HG02571 (cell line): ENCODE results near the gene TDRD9.
"Not testable (repeated sequence)": the region's sequence is repeated elsewhere in the genome, so short reads cannot be mapped to it uniquely, and the experiment has no call there.

ENCODE experiments used
- ATAC-seq: cut with Tn5 transposase; IDR thresholded peaks from one replicate; pipeline ENCODE4 v1.9.1; 2021; ENCODE audit warnings: mild to moderate bottlenecking, moderate library complexity; ENCODE audit not compliant: unreplicated experiment

Gene TDRD9

GRCh38 chr14:103974575-103974974 lies 46.3 kb downstream of the TDRD9 start:
- no peak for ATAC-seq

DNA sequence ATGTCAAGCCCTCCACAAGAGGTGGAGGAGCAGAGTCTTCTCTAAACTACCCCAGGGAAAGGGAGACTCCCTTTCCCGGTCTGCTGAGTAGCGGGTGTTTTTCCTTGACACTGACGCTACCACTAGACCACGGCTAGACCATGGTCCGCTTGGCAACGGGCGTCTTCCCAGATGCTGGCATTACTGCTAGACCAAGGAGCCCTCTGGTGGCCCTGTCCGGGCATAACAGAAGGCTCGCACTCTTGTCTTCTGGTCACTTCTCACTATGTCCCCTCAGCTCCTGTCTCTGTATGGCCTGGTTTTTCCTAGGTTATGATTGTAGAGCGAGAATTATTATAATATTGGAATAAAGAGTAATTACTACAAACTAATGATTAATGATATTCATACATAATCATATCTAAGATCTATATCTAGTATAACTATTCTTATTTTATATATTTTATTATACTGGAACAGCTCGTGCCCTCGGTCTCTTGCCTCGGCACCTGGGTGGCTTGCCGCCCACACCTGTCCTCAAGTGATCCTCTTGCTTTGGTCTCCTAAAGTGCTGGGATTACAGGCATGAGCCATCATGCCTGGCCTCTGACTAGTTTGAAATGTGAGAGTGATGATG lies 52.5 kb downstream of the TDRD9 start:
- ATAC-seq, result not testable (repeated sequence)

- ATAC-seq, result no peak
Observed at GRCh38 chr14:103984196-103984595, 55.9 kb downstream of the TDRD9 start.

DNA sequence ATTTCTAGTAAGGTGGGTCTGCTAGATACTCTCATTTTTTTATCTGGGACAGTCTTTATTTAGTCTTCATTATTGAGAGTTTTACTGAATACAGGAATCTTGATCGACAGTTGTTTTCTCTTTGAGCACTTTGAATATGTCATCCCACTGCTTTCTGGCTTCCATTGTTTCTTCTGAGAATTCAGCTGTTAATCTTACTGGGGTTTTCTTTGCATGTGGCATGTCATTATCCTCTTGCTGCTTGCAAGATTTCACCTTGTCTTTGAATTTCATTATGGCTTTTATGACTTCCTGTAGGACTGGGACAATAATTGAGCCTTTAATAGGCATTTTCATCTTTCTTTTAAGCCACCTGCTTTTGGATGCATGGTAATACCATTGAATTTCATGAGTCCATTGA lies 60.8 kb downstream of the TDRD9 start:
- ATAC-seq, result no peak

GRCh38 chr14:103989964-103990363 lies 61.7 kb downstream of the TDRD9 start:
- ATAC-seq, result no peak

DNA sequence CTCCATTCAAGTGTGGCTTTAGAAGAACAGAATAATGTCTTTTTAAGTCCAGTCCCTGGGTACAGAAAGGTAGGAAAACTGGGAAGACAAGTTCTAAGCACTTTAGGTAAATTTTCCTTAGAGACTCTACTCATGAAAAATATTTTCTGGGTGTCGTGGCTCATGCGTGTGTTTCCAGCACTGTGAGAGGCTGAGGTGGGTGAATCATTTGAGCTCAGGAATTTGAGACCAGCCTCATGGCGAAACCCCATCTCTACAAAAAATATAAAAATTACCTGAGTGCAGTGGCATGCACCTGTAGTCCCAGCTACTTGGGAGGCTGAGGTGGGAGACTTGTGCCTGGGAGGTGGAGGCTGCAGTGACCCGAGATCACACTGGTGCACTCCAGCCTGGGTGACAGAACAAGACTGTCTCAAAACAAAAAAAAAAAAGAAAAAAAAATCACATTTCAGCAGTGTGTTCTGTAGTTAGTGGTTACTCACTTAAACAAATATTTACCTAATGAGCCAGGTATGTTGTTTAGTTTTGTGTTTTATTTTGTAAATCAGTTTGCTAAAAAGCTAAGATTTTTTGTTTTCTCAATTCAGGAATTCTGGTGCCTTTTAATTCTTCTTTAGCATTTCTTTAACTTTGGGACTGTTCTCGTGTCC lies 66.4 kb downstream of the TDRD9 start:
- no peak for ATAC-seq

GRCh38 chr14:103995876-103996275 lies 67.6 kb downstream of the TDRD9 start:
- no peak for ATAC-seq

DNA sequence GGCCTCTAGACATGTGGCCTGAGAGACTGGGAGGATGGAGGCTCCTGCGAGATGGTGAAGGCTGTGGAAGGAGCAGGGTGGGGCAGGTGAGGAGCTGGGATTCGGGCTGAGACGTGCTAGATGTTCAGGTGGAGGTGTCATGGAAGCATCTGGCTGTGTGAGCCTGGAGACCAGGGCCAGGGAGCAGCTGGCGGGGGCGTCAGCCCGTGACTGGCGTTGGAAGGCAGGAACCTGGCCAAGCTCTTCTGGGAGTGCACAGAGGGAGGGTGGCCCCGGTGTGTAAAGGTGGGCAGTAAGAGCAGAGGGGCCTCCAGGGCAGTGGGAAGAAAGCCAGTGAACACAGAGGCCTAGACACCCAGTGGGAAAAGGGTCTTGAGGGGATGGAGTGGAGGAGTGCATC lies 69.1 kb downstream of the TDRD9 start:
- no peak for ATAC-seq

DNA sequence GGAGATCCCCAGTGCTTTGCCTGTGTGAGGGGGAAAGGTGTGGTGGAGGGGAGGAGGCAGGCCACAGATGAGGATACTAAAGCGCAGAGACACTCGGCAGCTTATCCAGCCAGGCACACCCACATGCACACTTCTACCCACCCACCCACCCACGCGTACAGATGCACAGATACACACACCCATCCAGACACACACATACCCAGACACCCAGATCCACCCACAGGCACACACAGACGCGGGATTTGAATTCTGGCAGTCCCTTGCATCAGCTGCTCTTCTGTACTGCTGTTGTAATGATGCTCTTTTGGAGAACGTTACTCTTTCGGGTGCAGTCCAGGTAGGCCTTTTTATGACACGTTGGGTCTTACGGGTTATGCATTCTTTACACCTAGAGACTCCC lies 69.8 kb downstream of the TDRD9 start:
- no peak for ATAC-seq

DNA sequence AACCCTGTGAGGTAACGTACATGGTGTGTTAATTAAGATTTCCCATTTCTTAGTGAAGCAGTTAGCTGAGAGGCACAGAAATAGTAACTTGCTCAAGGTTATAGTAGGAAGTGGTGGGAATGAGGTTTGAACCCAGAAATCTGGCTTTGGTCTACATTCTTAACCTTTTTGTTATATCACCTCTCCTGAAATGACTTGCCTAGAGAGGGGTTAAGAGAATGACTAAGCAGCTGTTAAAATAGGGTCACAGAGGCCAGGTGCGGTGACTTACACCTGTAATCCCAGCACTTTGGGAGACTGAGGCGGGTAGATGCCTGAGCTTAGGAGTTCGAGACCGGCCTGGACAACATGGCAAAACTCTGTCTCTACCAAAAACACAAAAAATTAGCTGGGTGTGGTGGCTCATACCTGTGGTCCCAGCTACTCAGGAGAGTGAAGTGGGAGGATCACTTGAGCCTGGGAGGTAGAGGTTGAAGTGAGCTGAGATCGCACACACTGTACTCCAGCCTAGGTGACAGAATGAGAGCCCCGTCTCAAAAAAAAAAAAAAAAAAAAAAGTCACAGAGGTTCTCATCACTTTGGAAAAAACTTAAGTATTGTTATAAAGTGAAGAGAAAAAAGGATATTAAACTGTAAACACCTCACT lies 71.7 kb downstream of the TDRD9 start:
- ATAC-seq, result no peak

- ATAC-seq, result no peak
Observed at GRCh38 chr14:104001003-104001402, 72.7 kb downstream of the TDRD9 start.

- no peak for ATAC-seq
Observed at GRCh38 chr14:104003616-104004015, 75.4 kb downstream of the TDRD9 start.

DNA sequence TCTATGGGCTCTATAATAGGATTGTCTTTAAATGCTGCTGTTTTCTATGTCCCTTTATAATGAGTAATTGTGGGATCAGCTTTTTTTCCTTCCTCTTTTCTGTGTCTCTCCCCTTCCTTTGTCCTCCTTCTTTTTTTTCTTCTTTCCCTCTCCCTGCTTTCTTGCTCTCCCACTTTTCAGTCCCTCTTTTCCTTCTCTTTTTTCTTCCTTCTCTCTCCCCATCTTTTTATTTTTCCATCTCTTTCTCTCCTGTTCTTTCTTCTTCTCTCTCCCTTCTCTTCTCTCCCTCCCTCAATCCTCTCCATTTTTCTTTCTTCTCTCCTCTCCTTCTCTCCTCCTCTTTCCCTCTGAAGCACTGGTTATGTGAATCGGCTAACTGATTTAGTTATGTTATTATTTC lies 76.6 kb downstream of the TDRD9 start:
- ATAC-seq, result no peak

DNA sequence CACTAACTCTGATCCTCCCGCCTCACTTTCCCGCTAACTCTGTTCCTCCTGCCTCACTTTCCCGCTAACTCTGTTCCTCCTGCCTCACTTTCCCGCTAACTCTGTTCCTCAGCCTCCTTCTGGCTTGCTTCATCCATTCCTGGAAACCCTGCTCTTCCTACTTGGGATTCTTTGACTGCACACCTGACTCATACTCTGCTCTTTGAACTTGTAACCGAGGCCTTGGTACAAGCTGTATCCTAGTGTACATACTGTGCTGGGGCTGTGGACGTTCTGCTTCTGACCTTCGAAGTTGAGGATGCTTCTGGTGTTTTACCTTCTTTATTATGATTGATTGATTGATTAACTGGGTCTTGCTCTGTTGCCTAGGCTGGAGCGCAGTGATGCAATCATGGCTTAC lies 77.2 kb downstream of the TDRD9 start:
- ATAC-seq, result no peak

DNA sequence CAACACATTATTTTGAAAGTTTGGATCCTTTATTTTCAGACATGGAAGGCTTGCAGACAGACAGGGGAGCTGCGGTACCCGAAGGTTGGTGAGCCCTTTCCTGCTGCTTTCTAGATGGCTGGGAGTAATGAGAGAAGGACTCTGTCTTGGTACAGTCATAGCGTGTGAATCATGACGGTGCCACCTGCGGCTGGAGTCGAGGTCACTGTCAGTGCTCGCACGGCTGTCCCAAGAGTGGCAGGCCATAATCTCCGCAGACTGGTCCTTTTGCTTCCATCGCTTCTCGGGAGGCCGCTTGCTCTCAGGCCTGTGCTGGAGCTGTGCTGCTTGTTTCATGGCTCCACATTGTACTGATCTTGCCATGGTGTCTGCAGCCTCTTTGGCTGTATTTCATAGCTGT lies 78.9 kb downstream of the TDRD9 start:
- no peak for ATAC-seq

DNA sequence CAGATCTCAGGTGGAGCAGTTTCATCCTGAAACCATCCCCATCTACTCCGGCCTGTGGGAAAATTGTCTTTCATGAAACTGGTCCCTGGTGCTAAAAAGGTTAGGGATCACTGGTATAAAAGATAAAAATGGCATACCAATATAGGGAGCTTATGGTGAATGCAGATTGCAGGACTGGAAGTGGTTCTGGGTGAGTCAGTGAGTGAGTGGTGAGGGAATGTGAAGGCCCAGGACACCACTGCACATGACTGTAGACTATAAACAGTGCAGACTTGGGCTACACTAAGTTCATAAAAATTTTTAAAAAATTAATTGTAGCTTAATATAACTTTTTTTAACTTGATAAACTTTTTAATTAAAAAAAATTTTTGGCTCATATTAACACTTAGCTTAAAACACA lies 81.0 kb downstream of the TDRD9 start:
- ATAC-seq, result no peak

- no peak for ATAC-seq
Observed at GRCh38 chr14:104011824-104012517, 83.7 kb downstream of the TDRD9 start.

GRCh38 chr14:104014764-104015163 lies 86.5 kb downstream of the TDRD9 start:
- ATAC-seq, result no peak

GRCh38 chr14:104016873-104017650 lies 88.8 kb downstream of the TDRD9 start:
- ATAC-seq, result no peak

DNA sequence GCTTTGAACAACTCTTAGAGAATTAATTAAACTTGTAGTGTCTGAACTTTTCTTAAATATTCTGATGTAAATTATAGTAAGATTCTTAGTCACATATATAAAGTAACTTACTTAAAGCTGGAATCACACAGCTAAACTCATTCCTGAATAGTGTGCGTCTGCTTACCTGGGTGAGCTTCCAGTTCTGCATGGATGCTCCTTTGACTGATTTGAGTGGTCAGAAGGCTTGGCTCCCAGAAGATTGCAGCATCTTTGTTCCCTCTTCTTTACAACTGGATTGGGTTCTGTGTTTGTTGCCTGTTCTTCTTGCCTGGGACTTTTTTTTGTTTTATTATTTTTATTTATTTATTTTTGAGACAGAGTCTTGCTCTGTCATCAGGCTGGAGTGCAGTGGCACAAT lies 90.8 kb downstream of the TDRD9 start:
- ATAC-seq, result no peak

DNA sequence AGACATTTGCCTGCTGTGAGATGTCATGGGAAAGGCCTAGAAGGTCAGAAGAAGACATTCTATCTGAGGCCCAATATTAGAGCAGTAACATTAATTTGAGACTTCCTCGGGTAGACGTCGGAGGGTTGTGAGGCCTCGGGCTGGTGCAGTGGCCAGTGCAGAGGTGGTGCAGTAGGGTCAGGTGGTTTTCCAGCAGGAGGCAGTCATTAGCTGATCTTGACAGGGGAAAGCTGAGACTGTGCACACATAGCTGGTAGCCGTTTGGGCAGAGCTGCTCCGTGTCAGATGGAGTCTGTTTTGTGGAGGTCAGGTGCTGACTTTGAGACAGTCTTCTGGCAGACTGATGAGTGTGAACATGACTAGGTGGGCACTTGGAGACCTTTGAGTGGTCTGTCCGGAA lies 91.5 kb downstream of the TDRD9 start:
- no peak for ATAC-seq
